Measurements from ENCODE around the gene KCNK3. TPM values are rescaled to one million over a fixed set of nuclear protein-coding genes. Genes with fewer than 3 reads are reported as not detected.

KCNK3 gene
- polyA plus RNA-seq, 1 donor (not counting 4 experiments of a cell fraction or from before 2014, with no cell fraction given) = not detected

- TF ChIP-seq EZH2 (IDR thresholded peaks at IDR 0.05; ENCODE audit: low read length) (no peak), CTCF (optimal IDR thresholded peaks at IDR 0.05 in 1 of 3, IDR thresholded peaks at IDR 0.05 in 1 of 3, conservative IDR thresholded peaks at IDR 0.05 in 1 of 3; ENCODE audit: extremely low read depth in 1 of 3, insufficient read depth in 2 of 3, low read length in 3 of 3) (no peak)
- FAIRE-seq = no peak
- dilution Hi-C loops (cut with MboI; ENCODE audit: extremely low pct_ligation_motif_present, low sequenced_read_pairs) = no loop called here
Observed at GRCh38 chr2:26682155-26682554, 10.4 kb upstream of the KCNK3 start.

GRCh38 chr2:26683583-26683982, 8.9 kb upstream of the KCNK3 start:
- H4K20me1 ChIP-seq (ENCODE audit: control insufficient read depth, extremely low read depth, insufficient read depth, low read length) = no peaks in the 10 kb centered on the region
- H3K27ac ChIP-seq (ENCODE audit: control insufficient read depth, insufficient read depth, low read length) = no peak overlapping the region
- peaks cover 56% of the 10 kb centered on the region for H3K27me3 ChIP-seq (ENCODE audit: control insufficient read depth, extremely low read depth, insufficient read depth, low read length)
- H3K79me2 ChIP-seq (ENCODE audit: control insufficient read depth, insufficient read depth, low read length) = no peaks in the 10 kb centered on the region
- no peaks in the 10 kb centered on the region for H3K9me1 ChIP-seq (ENCODE audit: control insufficient read depth, extremely low read depth, insufficient read depth, low read length)
- H2AFZ ChIP-seq (ENCODE audit: control insufficient read depth, low read length) = no peak overlapping the region
- no peaks in the 10 kb centered on the region for H3K4me1 ChIP-seq (ENCODE audit: control insufficient read depth, extremely low read depth, insufficient read depth, low read length)
- no peak overlapping the region for H3K9ac ChIP-seq (ENCODE audit: control insufficient read depth, extremely low read depth, insufficient read depth, low read length)
- FAIRE-seq (no peak), DNase-seq (ENCODE audit: low read depth, low spot score) (no peak)
- no peak for TF ChIP-seq EZH2 (IDR thresholded peaks at IDR 0.05; ENCODE audit: low read length)
- no peak for TF ChIP-seq CTCF (optimal IDR thresholded peaks at IDR 0.05 in 1 of 3, IDR thresholded peaks at IDR 0.05 in 1 of 3, conservative IDR thresholded peaks at IDR 0.05 in 1 of 3; ENCODE audit: extremely low read depth in 1 of 3, insufficient read depth in 2 of 3, low read length in 3 of 3)
- H3K36me3 ChIP-seq (ENCODE audit: control insufficient read depth in 2 of 2, extremely low read depth in 1 of 2, insufficient read depth in 2 of 2, low read length in 2 of 2) = no peaks in the 10 kb centered on the region
- H3K4me3 ChIP-seq (ENCODE audit: control insufficient read depth in 2 of 3, extremely low read depth in 1 of 3, insufficient read depth in 2 of 3, low read depth in 1 of 3, low read length in 3 of 3) = no peak overlapping the region
- dilution Hi-C loops (cut with MboI; ENCODE audit: extremely low pct_ligation_motif_present, low sequenced_read_pairs) = no loop called here
- H3K4me2 ChIP-seq (ENCODE audit: control insufficient read depth, extremely low read depth, insufficient read depth, low read depth, low read length) = no peak overlapping the region
- H3K9me3 ChIP-seq (ENCODE audit: control insufficient read depth, low read depth, low read length) = no peaks in the 10 kb centered on the region

More at GRCh38 chr2:26682155-26682554, 10.4 kb upstream of the KCNK3 start:
- no peak for DNase-seq (ENCODE audit: low read depth, low spot score)
- Histone ChIP-seq H3K27me3 (ENCODE audit: control insufficient read depth, extremely low read depth, insufficient read depth, low read length) (peaks cover 47% of the 10 kb centered on the region), H3K9ac (ENCODE audit: control insufficient read depth, extremely low read depth, insufficient read depth, low read length) (no peak overlapping the region), H3K9me3 (ENCODE audit: control insufficient read depth, low read depth, low read length) (no peaks in the 10 kb centered on the region), H2AFZ (ENCODE audit: control insufficient read depth, low read length) (no peak overlapping the region), H3K4me3 (ENCODE audit: control insufficient read depth in 2 of 3, extremely low read depth in 1 of 3, insufficient read depth in 2 of 3, low read depth in 1 of 3, low read length in 3 of 3) (no peak overlapping the region), H4K20me1 (ENCODE audit: control insufficient read depth, extremely low read depth, insufficient read depth, low read length) (no peaks in the 10 kb centered on the region), H3K4me2 (ENCODE audit: control insufficient read depth, extremely low read depth, insufficient read depth, low read depth, low read length) (no peak overlapping the region), H3K27ac (ENCODE audit: control insufficient read depth, insufficient read depth, low read length) (no peak overlapping the region), H3K9me1 (ENCODE audit: control insufficient read depth, extremely low read depth, insufficient read depth, low read length) (no peaks in the 10 kb centered on the region), H3K79me2 (ENCODE audit: control insufficient read depth, insufficient read depth, low read length) (no peaks in the 10 kb centered on the region), H3K36me3 (ENCODE audit: control insufficient read depth in 2 of 2, extremely low read depth in 1 of 2, insufficient read depth in 2 of 2, low read length in 2 of 2) (no peaks in the 10 kb centered on the region), H3K4me1 (ENCODE audit: control insufficient read depth, extremely low read depth, insufficient read depth, low read length) (no peaks in the 10 kb centered on the region)
